Activated CD4-positive, alpha-beta T cell treated with anti-CD3 and anti-CD28 coated beads, Interleukin-2, Interleukin-4, amounts not matched to agents 100 ng/mL and 50 ng/mL, durations not matched to agents 16 hours and 8 hours (primary cell): ENCODE results near the gene DNA2.

Experiments used
- DNase-seq: peaks from one replicate; pipeline ENCODE4 v3.0.0-alpha.2; 2020; ENCODE audit warnings: low spot score

Gene DNA2

DNA sequence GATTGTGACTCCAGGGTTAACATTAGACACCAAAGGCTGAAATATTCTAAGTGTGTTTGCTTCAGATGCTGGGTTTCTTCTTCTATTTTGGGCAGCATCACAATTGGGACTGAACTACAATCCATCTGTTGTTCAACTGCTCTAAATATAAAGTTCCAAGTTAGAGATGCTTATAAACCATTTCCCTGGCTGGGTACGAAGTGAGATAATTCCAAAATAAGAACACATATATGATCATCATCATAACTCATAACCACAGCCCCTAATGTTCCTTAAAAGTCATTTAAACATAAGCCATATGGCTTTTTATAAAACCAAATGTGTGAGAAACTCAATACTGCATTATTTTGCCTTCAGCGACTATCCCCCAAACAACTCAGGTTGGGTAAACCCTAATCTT is 28.8 kb downstream of the DNA2 start:
- DNase-seq = no peak

- no peak for DNase-seq
Observed at GRCh38 chr10:68440898-68441297, 30.9 kb downstream of the DNA2 start.

DNA sequence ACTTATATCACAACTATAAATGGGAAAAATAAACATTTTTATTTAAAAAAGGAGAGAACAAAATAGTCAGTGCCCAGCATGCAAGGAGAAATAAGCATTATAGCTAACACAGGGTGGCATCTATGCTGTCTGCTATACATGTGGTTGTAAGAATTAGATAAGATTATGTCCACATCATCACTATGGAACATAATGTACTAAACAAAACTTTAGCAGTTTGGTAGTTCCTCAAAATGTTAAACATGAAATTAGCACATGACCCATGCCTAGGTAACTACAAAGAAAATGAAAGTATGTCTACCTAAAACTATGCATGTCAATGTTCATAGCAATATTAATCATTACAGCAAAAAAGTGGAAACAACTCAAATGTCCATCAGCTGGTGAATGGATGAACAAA is 36.0 kb downstream of the DNA2 start:
- DNase-seq = no peak

- no peak for DNase-seq
Observed at GRCh38 chr10:68434657-68435056, 37.1 kb downstream of the DNA2 start.

GRCh38 chr10:68428396-68429104 is 43.2 kb downstream of the DNA2 start:
- DNase-seq = no peak

DNA sequence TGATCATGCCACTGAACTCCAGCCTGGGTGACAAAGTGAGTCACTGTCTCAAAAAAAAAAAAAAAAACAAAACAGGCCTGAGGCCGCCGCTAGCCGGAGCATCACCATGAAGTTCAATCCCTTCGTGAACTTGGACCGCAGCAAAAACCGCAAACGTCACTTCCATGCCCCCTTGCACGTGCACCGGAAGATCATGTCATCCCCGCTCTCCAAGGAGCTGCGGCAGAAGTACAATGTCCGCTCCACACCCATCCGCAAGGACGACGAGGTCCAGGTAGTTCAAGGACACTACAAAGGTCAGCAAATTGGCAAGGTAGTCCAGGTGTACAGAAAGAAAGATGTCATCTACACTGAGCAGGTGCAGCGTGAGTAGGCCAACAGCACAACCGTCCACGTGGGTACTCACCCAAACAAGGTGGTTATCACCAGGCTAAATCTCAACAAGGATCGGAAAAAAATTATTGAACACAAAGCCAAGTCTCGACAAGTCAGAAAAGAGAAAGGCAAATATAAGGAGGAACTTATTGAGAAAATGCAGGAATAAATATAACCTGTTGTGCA is 47.2 kb downstream of the DNA2 start:
- DNase-seq = no peak

DNA sequence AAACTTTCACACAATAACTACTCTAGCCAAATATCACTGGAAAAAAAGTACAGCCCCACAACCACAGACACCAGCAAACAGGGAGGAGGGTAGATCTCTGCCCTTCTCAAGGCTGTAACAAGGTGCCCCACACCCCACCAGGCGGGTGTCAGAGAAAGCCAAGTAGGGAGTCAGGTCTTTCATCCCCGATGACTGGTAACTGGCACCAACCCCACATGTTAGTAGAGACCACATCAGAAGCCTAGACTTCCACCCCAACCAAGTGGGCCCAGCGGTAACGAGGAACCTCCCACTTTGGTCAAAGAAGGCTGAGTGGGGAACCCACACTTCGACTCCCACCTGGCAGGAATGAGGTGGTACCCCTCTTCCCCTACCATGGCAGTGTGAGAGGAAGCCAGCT is 48.3 kb downstream of the DNA2 start:
- DNase-seq = peak; percentile 9

- no peak for DNase-seq
Observed at GRCh38 chr10:68419376-68419775, 52.4 kb downstream of the DNA2 start.

- no peak for DNase-seq
Observed at GRCh38 chr10:68408898-68409518, 62.8 kb downstream of the DNA2 start.

DNA sequence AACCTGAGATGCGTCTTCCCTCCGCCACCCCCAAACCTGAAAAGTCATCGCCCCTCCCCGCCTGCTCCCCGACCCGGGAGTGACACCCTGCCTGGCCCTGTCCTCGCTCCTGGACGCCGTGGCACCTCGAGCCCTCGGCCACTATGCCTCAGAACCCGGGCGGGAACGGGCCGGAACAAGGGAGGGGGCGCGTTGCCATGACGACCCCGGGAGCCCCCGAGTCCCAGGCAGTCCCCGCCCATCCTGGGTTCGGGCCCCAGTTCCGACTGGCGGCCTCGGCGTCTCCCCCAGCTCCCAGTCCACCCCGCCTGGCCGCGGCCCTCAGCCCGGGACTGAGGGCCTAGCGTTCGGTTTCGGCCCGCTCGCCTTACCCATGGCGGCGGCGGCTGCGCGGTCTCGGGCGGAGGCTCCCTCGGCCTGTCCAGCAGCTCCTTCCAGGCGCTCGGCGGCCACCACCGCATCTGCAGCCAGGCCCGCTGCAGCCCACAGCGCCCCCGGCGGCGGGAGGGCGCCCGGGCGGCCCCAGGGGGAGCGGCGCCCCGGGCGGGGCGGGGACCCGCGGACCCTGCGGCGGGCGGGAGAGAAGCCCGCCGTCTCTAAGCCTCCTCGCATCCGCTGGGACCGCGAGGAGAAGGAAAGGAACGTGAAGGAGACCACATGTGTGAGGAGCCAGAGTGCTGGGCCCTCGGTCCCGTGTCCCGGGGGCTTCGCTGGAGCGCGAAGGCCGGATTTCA is 64.8 kb downstream of the DNA2 start, which contains the start of gene RUFY2:
Gene RUFY2, minus strand, starts transcription at position 463 of the 734 bp plus-strand sequence. Its CDS starts 88 bp downstream, at position 375.
- DNase-seq = peak; percentile 77

GRCh38 chr10:68406111-68406814 is 65.5 kb downstream of the DNA2 start:
- peak; percentile 26 for DNase-seq

- DNase-seq = no peak
Observed at GRCh38 chr10:68403701-68404100, 68.1 kb downstream of the DNA2 start.

- DNase-seq = no peak
Observed at GRCh38 chr10:68402276-68402675, 69.5 kb downstream of the DNA2 start.

GRCh38 chr10:68397005-68397404 is 74.8 kb downstream of the DNA2 start:
- no peak for DNase-seq

DNA sequence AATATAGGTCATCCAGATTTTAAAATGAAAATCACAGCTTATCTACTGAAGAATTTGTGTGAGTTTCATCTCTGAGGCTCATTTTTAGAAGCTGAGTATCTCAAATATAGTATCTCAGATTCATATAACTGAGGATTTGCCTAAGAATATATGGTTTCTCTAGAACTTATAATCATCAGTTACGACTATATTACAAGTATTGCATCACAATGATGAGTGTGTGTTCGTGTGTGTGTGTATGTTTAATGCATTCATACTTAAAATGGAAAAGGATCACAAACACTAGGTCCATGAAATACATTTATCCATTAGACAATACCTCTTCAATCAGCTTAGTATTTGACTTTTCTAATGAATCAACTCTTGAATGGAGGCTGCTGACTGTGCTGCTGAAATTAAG is 86.0 kb downstream of the DNA2 start:
- no peak for DNase-seq

- no peak for DNase-seq
Observed at GRCh38 chr10:68371604-68372003, 100.2 kb downstream of the DNA2 start.

DNA sequence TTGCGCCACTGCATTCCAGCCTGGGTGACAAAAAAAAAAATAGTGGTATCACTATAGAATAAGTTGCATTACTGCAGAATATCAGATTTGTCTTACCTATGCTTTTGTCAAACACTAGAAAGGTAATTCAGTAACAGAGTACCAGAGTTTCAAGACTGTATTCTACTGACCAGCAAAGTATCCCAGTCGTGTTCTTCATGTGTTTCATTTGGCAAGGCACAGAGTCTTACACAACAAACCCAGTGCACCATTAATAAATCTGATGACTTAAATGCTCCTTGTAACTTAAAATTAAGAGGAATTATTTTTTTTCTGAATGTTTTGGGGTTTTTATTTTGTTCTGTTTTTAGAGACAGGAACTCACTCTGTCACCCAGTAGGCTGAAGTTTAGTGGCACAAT is 104.7 kb downstream of the DNA2 start:
- DNase-seq = no peak

- DNase-seq = no peak
Observed at GRCh38 chr10:68366600-68366999, 105.2 kb downstream of the DNA2 start.

DNA sequence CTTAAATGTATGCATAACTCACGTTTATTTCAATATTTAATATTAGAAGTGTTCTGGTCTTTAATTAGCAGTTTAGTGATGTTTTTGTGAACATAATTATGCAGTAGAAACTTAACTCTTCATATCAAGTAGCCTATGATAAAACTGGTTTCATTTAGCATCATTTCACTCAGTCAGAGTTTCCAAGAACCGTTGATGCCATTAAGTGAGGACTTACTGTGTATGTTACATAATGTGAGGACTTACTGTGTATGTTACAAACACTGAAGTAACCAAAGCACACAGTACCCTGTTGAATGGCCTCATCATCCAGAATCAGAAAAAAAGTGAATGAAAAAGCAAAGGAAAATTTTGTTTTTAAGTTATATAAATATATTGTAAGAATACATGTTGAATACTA is 106.2 kb downstream of the DNA2 start:
- DNase-seq = peak; percentile 46

- DNase-seq = no peak
Observed at GRCh38 chr10:68364101-68364886, 107.5 kb downstream of the DNA2 start.
